ENCODE measurements around the gene GOLGA6A.

GOLGA6A gene

DNA sequence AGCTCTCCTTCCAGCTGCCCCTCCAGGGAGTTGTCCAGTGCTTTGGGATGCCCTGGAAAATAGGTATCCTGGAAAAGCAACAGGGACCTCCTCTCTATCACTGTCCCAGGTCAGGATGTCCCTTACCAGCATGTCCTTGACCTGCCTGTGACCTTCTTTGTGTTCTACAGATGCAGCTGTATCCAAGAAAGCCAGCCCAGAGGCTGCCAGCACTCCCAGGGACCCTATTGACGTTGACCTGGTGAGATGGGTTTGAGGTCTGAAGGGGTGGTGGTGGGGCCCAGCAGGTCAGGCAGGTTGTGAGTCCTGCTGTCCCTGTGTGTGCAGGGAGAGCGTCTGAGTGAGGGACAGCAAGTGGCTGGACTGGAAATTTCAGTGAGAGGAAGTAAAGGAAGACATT, 57.7 kb downstream of the GOLGA6A start:
- no peak overlapping the region for H3K27ac ChIP-seq (ENCODE audit: extremely low read depth, low read depth, low read length)
- POLR2A ChIA-PET: no interaction called here
- CTCF ChIA-PET: interaction anchor here (0.9 to 1.9 kb wide), 7 partner anchors 12 to 60 kb away, joined by 3 to 5 read pairs (median 4); partner anchors contain the start of gene PML

DNA sequence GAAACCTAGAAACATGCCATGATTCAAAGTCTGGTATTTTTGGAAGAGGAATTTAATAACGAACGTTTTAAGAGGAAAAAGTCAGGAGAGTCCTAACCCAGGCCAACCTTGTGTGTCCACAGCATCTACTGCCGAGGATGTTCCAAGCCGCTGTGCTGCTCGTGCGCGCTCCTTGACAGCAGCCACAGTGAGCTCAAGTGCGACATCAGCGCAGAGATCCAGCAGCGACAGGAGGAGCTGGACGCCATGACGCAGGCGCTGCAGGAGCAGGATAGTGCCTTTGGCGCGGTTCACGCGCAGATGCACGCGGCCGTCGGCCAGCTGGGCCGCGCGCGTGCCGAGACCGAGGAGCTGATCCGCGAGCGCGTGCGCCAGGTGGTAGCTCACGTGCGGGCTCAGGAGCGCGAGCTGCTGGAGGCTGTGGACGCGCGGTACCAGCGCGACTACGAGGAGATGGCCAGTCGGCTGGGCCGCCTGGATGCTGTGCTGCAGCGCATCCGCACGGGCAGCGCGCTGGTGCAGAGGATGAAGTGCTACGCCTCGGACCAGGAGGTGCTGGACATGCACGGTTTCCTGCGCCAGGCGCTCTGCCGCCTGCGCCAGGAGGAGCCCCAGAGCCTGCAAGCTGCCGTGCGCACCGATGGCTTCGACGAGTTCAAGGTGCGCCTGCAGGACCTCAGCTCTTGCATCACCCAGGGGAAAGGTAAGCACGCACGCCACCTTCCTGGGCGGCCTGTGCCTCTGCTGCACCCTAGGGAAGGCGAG, 59.5 kb downstream of the GOLGA6A start:
- TF ChIP-seq KLF1 (tag by site-specific recombination; IDR thresholded peaks at IDR 0.05) (no peak), ZNF140 (tag by site-specific recombination; IDR thresholded peaks at IDR 0.05) (no peak), ZNF777 (tag by site-specific recombination; IDR thresholded peaks at IDR 0.05; ENCODE audit: borderline replicate concordance) (no peak), ZNF544 (tag by site-specific recombination; IDR thresholded peaks at IDR 0.05) (no peak), HOXC10 (CRISPR knock-in tag; IDR thresholded peaks at IDR 0.05) (no peak), BCL11A (tag by site-specific recombination; IDR thresholded peaks at IDR 0.05; ENCODE audit: low read depth) (no peak), ZNF658 (tag by site-specific recombination; IDR thresholded peaks at IDR 0.05) (no peak), ZFP69B (tag by site-specific recombination; IDR thresholded peaks at IDR 0.05) (no peak), EGR2 (tag by site-specific recombination; IDR thresholded peaks at IDR 0.05; ENCODE audit: low read depth) (no peak), ZNF112 (tag by site-specific recombination; IDR thresholded peaks at IDR 0.05) (no peak), RBAK (tag by site-specific recombination; IDR thresholded peaks at IDR 0.05) (no peak), ZFP3 (tag by site-specific recombination; IDR thresholded peaks at IDR 0.05; ENCODE audit: low read depth) (no peak), ZNF157 (tag by site-specific recombination; IDR thresholded peaks at IDR 0.05) (no peak), ZNF341 (tag by site-specific recombination; IDR thresholded peaks at IDR 0.05; ENCODE audit: low read depth) (no peak), ZSCAN16 (tag by site-specific recombination; IDR thresholded peaks at IDR 0.05) (no peak)
- TF ChIP-seq, protein P1, sequence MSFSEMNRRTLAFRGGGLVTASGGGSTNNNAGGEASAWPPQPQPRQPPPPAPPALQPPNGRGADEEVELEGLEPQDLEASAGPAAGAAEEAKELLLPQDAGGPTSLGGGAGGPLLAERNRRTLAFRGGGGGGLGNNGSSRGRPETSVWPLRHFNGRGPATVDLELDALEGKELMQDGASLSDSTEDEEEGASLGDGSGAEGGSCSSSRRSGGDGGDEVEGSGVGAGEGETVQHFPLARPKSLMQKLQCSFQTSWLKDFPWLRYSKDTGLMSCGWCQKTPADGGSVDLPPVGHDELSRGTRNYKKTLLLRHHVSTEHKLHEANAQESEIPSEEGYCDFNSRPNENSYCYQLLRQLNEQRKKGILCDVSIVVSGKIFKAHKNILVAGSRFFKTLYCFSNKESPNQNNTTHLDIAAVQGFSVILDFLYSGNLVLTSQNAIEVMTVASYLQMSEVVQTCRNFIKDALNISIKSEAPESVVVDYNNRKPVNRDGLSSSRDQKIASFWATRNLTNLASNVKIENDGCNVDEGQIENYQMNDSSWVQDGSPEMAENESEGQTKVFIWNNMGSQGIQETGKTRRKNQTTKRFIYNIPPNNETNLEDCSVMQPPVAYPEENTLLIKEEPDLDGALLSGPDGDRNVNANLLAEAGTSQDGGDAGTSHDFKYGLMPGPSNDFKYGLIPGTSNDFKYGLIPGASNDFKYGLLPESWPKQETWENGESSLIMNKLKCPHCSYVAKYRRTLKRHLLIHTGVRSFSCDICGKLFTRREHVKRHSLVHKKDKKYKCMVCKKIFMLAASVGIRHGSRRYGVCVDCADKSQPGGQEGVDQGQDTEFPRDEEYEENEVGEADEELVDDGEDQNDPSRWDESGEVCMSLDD (tag by site-specific recombination; IDR thresholded peaks at IDR 0.05): no peak
- TF ChIP-seq, protein P2, sequence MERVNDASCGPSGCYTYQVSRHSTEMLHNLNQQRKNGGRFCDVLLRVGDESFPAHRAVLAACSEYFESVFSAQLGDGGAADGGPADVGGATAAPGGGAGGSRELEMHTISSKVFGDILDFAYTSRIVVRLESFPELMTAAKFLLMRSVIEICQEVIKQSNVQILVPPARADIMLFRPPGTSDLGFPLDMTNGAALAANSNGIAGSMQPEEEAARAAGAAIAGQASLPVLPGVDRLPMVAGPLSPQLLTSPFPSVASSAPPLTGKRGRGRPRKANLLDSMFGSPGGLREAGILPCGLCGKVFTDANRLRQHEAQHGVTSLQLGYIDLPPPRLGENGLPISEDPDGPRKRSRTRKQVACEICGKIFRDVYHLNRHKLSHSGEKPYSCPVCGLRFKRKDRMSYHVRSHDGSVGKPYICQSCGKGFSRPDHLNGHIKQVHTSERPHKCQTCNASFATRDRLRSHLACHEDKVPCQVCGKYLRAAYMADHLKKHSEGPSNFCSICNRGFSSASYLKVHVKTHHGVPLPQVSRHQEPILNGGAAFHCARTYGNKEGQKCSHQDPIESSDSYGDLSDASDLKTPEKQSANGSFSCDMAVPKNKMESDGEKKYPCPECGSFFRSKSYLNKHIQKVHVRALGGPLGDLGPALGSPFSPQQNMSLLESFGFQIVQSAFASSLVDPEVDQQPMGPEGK (tag by site-specific recombination; IDR thresholded peaks at IDR 0.05): no peak
- Histone ChIP-seq H3K27ac (ENCODE audit: extremely low read depth, low read depth, low read length) (no peak overlapping the region), H3K9me3 (ENCODE audit: control insufficient read depth, insufficient read depth, low read depth, low read length) (no peaks in the 10 kb centered on the region), H3K4me3 (ENCODE audit: low read depth, low read length) (no peak overlapping the region), H3K36me3 (ENCODE audit: control insufficient read depth in 2 of 2, insufficient read depth in 1 of 2, low read length in 2 of 2) (peaks cover 10 to 42% of the 10 kb centered on the region in 2 experiments), H3K4me1 (ENCODE audit: control insufficient read depth, insufficient read depth, low read length) (no peaks in the 10 kb centered on the region)
- ChIA-PET POLR2A (no interaction called here), CTCF (interaction anchor here (0.7 kb wide), 1 partner anchor 13 kb away, joined by 3 read pairs; no protein-coding TSS in a partner anchor)

More for the DNA sequence above, 57.7 kb downstream of the GOLGA6A start:
- Histone ChIP-seq H3K36me3 (ENCODE audit: control insufficient read depth in 2 of 2, insufficient read depth in 1 of 2, low read length in 2 of 2) (peaks cover 10 to 42% of the 10 kb centered on the region in 2 experiments), H3K4me3 (ENCODE audit: low read depth, low read length) (no peak overlapping the region), H3K4me1 (ENCODE audit: control insufficient read depth, insufficient read depth, low read length) (no peaks in the 10 kb centered on the region), H3K9me3 (ENCODE audit: control insufficient read depth, insufficient read depth, low read depth, low read length) (no peaks in the 10 kb centered on the region)
- TF ChIP-seq, protein P3, sequence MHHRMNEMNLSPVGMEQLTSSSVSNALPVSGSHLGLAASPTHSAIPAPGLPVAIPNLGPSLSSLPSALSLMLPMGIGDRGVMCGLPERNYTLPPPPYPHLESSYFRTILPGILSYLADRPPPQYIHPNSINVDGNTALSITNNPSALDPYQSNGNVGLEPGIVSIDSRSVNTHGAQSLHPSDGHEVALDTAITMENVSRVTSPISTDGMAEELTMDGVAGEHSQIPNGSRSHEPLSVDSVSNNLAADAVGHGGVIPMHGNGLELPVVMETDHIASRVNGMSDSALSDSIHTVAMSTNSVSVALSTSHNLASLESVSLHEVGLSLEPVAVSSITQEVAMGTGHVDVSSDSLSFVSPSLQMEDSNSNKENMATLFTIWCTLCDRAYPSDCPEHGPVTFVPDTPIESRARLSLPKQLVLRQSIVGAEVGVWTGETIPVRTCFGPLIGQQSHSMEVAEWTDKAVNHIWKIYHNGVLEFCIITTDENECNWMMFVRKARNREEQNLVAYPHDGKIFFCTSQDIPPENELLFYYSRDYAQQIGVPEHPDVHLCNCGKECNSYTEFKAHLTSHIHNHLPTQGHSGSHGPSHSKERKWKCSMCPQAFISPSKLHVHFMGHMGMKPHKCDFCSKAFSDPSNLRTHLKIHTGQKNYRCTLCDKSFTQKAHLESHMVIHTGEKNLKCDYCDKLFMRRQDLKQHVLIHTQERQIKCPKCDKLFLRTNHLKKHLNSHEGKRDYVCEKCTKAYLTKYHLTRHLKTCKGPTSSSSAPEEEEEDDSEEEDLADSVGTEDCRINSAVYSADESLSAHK (tag by site-specific recombination; IDR thresholded peaks at IDR 0.05): no peak
- TF ChIP-seq ZNF548 (tag by site-specific recombination; IDR thresholded peaks at IDR 0.05) (no peak), ZNF366 (tag by site-specific recombination; conservative IDR thresholded peaks at IDR 0.05) (no peak), ZNF121 (tag by site-specific recombination; IDR thresholded peaks at IDR 0.05) (no peak), ZNF211 (tag by site-specific recombination; IDR thresholded peaks at IDR 0.05; ENCODE audit: low read depth) (no peak), KLF10 (tag by site-specific recombination; IDR thresholded peaks at IDR 0.05) (no peak), GFI1B (tag by site-specific recombination; IDR thresholded peaks at IDR 0.05) (no peak), ZNF585B (tag by site-specific recombination; IDR thresholded peaks at IDR 0.05) (no peak), ZNF157 (tag by site-specific recombination; IDR thresholded peaks at IDR 0.05) (no peak), ZNF138 (tag by site-specific recombination; IDR thresholded peaks at IDR 0.05; ENCODE audit: borderline replicate concordance) (no peak), ZNF501 (tag by site-specific recombination; IDR thresholded peaks at IDR 0.05) (no peak), HOXD13 (CRISPR knock-in tag; IDR thresholded peaks at IDR 0.05; ENCODE audit: borderline replicate concordance) (no peak), ZNF654 (tag by site-specific recombination; IDR thresholded peaks at IDR 0.05; ENCODE audit: low read depth) (no peak), ZBTB20 (tag by site-specific recombination; IDR thresholded peaks at IDR 0.05) (no peak), ZNF24 (tag by site-specific recombination; IDR thresholded peaks at IDR 0.05) (no peak)
- TF ChIP-seq, protein P4, sequence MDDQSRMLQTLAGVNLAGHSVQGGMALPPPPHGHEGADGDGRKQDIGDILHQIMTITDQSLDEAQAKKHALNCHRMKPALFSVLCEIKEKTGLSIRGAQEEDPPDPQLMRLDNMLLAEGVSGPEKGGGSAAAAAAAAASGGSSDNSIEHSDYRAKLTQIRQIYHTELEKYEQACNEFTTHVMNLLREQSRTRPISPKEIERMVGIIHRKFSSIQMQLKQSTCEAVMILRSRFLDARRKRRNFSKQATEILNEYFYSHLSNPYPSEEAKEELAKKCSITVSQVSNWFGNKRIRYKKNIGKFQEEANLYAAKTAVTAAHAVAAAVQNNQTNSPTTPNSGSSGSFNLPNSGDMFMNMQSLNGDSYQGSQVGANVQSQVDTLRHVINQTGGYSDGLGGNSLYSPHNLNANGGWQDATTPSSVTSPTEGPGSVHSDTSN (CRISPR knock-in tag; IDR thresholded peaks at IDR 0.05): no peak

Measured in HEK293 (cell line).